Measurements from ENCODE around the gene NKIRAS2. TPM values are rescaled to one million over a fixed set of nuclear protein-coding genes. Genes with fewer than 3 reads are reported as not detected.

NKIRAS2 gene
- total and polyA plus RNA-seq, 2 donors (not counting 3 experiments of a cell fraction or from before 2014, with no cell fraction given) = 57.3 to 87.6 TPM

DNA sequence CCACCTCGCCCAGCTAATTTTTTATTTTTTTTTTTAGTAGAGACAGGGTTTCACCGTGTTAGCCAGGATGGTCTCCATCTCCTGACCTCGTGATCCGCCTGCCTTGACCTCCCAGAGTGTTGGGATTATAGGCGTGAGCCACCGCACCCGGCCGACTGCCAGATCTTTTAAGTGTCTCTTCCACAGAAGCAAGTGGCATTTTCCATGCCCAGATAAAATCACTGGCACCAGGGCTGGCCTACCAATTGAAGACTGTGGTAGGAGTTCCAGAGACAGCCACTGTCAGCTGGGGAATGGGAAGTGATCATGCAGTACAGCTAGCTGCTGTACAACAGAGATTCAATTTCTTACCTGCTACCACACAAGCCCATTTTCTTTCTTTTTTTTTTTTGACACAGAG, 35.4 kb upstream of the NKIRAS2 start:
- POLR2A ChIA-PET = interaction anchor here (0.6 kb wide), 1 partner anchor 662 kb away, joined by 6 read pairs; no protein-coding TSS in a partner anchor
- Histone ChIP-seq H3K9me1 (replicated peaks; ENCODE audit: control insufficient read depth, extremely low read depth, insufficient read depth, low read length) (no peaks in the 10 kb centered on the region), H3K27me3 (ENCODE audit: control insufficient read depth in 2 of 2, insufficient read depth in 2 of 2, low read length in 2 of 2) (no peaks in the 10 kb centered on the region), H3K36me3 (ENCODE audit: control insufficient read depth in 2 of 2, extremely low read depth in 1 of 2, insufficient read depth in 2 of 2, low read length in 2 of 2) (peaks cover 28 to 44% of the 10 kb centered on the region in 2 experiments), H3K9me3 (replicated peaks; ENCODE audit: control insufficient read depth, insufficient read depth, low read length) (no peaks in the 10 kb centered on the region), H4K20me1 (replicated peaks; ENCODE audit: control insufficient read depth, extremely low read depth, insufficient read depth, low read length) (no peaks in the 10 kb centered on the region), H3K4me3 (replicated peaks in 1 of 3; ENCODE audit: insufficient read depth in 1 of 3, low read depth in 1 of 3, low read length in 3 of 3) (no peak overlapping the region), H3K79me2 (ENCODE audit: control insufficient read depth, insufficient read depth, low read length) (no peaks in the 10 kb centered on the region), H3K27ac (ENCODE audit: insufficient read depth, low read depth, low read length) (no peak overlapping the region), H3K9ac (replicated peaks; ENCODE audit: extremely low read depth, insufficient read depth, low read length) (no peak overlapping the region), H3K4me2 (ENCODE audit: insufficient read depth, low read length) (no peak overlapping the region), H3K4me1 (ENCODE audit: control insufficient read depth, extremely low read depth, insufficient read depth, low read length) (no peaks in the 10 kb centered on the region), H2AFZ (ENCODE audit: low read depth, low read length) (no peak overlapping the region)
- FAIRE-seq (no peak), DNase-seq (ENCODE audit: low read depth, low spot score) (no peak)
- dilution Hi-C loops (cut with MboI; ENCODE audit: extremely low pct_ligation_motif_present, low sequenced_read_pairs) = no loop called here
- CTCF ChIA-PET = interaction anchor here (1.2 to 1.6 kb wide), 2 partner anchors 10 to 117 kb away, joined by 3 read pairs; no protein-coding TSS in a partner anchor
- intact Hi-C loops (cut with micrococcal nuclease) = no loop called here
- no TSS peak for BruUV-seq (replicated peaks)
- no peak for TF ChIP-seq CTCF (IDR thresholded peaks at IDR 0.05; ENCODE audit: extremely low read depth in 1 of 2, insufficient read depth in 1 of 2, low read depth in 1 of 2, low read length in 2 of 2)
- no peak for TF ChIP-seq MAX (IDR thresholded peaks at IDR 0.05; ENCODE audit: insufficient read depth, insufficient read length)
- no peak for TF ChIP-seq POLR2AphosphoS5 (IDR thresholded peaks at IDR 0.05; ENCODE audit: insufficient read depth, low read depth, low read length)
- TF ChIP-seq MYC (IDR thresholded peaks at IDR 0.05; ENCODE audit: low read depth, low read length) = no peak
- TF ChIP-seq POLR2A (IDR thresholded peaks at IDR 0.05; ENCODE audit: low read depth, low read length) = no peak
- TF ChIP-seq GATA2 (IDR thresholded peaks at IDR 0.05; ENCODE audit: insufficient read depth, insufficient read length, low read depth, low read length) = no peak
- no peak for TF ChIP-seq JUN (IDR thresholded peaks at IDR 0.05; ENCODE audit: borderline replicate concordance, insufficient read depth, insufficient read length, low read depth)
- TF ChIP-seq EZH2 (IDR thresholded peaks at IDR 0.05; ENCODE audit: borderline replicate concordance, low read depth, low read length, severe bottlenecking) = no peak
- no peak for TF ChIP-seq FOS (IDR thresholded peaks at IDR 0.05; ENCODE audit: borderline replicate concordance, insufficient read depth, low read length)
